Mesodermal cell (in vitro differentiated cells): ENCODE data around the gene SH3GL2.

ENCODE experiments used
- H3K27ac ChIP-seq: 2 replicates; pipeline ENCODE4 v1.7.0; 2013; ENCODE audit warnings: mild to moderate bottlenecking, low read depth, low read length, moderate library complexity; ENCODE audit not compliant: severe bottlenecking
- H3K36me3 ChIP-seq: 2 replicates; pipeline ENCODE4 v1.7.1; 2013; ENCODE audit warnings: mild to moderate bottlenecking, low read length, moderate library complexity; ENCODE audit not compliant: control insufficient read depth, insufficient read depth
- H3K4me1 ChIP-seq: one replicate; pipeline ENCODE4 v1.7.1; 2013; ENCODE audit warnings: mild to moderate bottlenecking, low read length; ENCODE audit not compliant: insufficient read depth, control insufficient read depth, poor library complexity, severe bottlenecking
- H3K4me3 ChIP-seq: 2 replicates; pipeline ENCODE4 v1.7.0; 2013; ENCODE audit warnings: low read length, control low read depth, mild to moderate bottlenecking; ENCODE audit not compliant: insufficient read depth, poor library complexity, severe bottlenecking; ENCODE audit errors: extremely low read depth
- H3K9me3 ChIP-seq: 2 replicates; pipeline ENCODE4 v1.7.1; 2013; ENCODE audit warnings: mild to moderate bottlenecking, low read length, moderate library complexity; ENCODE audit not compliant: control insufficient read depth
- WGBS, 2 experiments: methylation state at CpG; one replicate each; pipeline ENCODE4 v1.1.5; 2013; ENCODE audit warnings: missing lambda C conversion rate in 2 of 2; ENCODE audit not compliant: insufficient coverage in 2 of 2; 5-methylcytosine and 5-hydroxymethylcytosine counted together

SH3GL2 gene

GRCh38 chr9:17627641-17628040 lies 48.8 kb downstream of the SH3GL2 start:
- Histone ChIP-seq H3K4me3 (no peak overlapping the region), H3K9me3 (no peaks in the 10 kb centered on the region), H3K27ac (no peak overlapping the region), H3K36me3 (no peaks in the 10 kb centered on the region), H3K4me1 (peaks cover 32% of the 10 kb centered on the region)
- WGBS, 2 experiments: 80 to 86% methylated on average over 1 to 2 of the region's 3 CpGs

DNA sequence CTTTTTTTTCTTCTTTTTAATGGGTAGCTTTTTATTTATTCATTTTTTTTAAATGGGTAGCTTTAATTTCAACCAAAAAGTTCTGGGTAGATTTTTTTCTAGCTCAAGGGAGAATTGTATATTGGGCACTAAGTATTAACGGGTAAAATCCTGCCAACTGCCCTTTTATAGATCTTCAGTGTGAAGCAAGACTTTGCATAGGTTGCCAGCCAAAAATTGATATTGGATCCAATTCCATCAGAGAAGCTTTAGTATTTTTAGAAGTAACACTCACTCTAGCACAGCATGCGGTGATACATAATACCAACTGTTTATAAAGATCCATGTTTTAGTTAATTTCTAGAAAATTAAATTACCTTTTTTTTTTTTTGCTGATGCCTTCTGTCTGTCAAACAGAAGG lies 49.8 kb downstream of the SH3GL2 start:
- Histone ChIP-seq H3K36me3 (no peaks in the 10 kb centered on the region), H3K27ac (no peak overlapping the region), H3K9me3 (no peaks in the 10 kb centered on the region), H3K4me1 (peaks cover 32% of the 10 kb centered on the region), H3K4me3 (no peak overlapping the region)
- 100% methylated on average over 1 of the region's 2 CpGs; no CpG with 5 or more reads in 1 of the 2 experiments for WGBS, 2 experiments

DNA sequence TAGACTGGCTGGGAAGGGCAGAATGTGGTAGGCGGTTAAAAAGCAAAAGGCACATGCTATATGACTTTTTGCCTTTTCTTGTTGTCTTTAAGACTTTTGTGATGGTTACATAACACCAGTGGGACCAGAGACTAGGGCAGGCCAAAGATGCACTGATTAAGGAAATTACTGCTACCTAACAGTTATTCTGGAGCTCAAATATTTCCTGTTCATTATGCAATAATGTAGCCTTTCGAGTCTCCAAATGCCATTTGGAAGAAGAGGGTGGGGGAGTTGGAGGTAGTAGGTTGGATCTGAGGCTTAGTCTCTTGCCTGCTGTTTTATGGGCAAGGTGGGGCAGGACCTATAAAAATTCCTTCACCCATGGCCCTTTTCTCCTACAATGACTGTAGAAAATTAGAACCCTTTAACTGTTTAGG lies 51.7 kb downstream of the SH3GL2 start:
- H3K4me1 ChIP-seq: peaks cover 26% of the 10 kb centered on the region
- H3K36me3 ChIP-seq: no peaks in the 10 kb centered on the region
- H3K4me3 ChIP-seq: no peak overlapping the region
- no peaks in the 10 kb centered on the region for H3K9me3 ChIP-seq
- WGBS, 2 experiments: 90% methylated on average over 1 of the region's 2 CpGs; no CpG with 5 or more reads in 1 of the 2 experiments
- H3K27ac ChIP-seq: no peak overlapping the region

DNA sequence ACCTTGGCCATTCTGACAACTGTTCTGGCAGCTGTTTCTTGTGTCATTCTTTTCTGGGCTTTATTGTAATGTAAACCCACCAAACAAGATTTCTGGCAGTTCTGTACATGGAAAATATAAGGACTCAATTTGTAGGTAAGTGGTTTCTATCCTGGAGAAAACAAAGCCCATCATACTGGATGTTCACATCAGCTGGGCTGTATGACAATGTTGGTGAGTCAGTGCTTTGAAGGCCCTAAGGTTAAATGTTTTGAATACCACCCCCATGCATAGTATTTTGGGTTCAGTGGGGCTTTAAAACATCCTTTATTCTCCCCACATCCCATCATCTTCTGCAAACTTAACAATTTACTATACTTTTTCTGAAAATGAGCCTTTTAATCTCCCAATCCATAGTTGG lies 52.5 kb downstream of the SH3GL2 start:
- Histone ChIP-seq H3K4me3 (no peak overlapping the region), H3K9me3 (no peaks in the 10 kb centered on the region), H3K36me3 (no peaks in the 10 kb centered on the region), H3K27ac (no peak overlapping the region), H3K4me1 (peaks cover 20% of the 10 kb centered on the region)

DNA sequence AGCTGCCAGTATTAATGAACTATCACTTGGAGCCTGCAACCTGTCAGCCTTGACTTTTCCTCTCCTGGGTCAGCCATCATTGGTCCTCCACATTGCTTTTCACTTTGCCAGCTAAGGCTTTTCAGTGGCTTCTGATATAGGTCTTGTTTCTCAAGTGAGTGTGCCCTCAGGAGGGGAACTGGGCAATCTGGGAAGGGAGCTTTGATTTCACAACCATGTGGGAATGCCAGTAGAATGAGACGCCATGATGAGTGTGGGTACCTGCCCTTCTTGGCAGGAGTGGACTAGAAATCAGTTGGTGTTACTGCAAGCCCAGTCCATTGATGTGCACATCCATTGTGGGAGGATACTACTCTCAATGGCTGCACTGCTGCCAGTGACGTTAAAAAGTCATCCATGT lies 54.1 kb downstream of the SH3GL2 start:
- WGBS, 2 experiments: 68 to 73% methylated on average over 2 of the region's 2 CpGs
- Histone ChIP-seq H3K4me1 (peaks cover 13% of the 10 kb centered on the region), H3K27ac (no peak overlapping the region)

DNA sequence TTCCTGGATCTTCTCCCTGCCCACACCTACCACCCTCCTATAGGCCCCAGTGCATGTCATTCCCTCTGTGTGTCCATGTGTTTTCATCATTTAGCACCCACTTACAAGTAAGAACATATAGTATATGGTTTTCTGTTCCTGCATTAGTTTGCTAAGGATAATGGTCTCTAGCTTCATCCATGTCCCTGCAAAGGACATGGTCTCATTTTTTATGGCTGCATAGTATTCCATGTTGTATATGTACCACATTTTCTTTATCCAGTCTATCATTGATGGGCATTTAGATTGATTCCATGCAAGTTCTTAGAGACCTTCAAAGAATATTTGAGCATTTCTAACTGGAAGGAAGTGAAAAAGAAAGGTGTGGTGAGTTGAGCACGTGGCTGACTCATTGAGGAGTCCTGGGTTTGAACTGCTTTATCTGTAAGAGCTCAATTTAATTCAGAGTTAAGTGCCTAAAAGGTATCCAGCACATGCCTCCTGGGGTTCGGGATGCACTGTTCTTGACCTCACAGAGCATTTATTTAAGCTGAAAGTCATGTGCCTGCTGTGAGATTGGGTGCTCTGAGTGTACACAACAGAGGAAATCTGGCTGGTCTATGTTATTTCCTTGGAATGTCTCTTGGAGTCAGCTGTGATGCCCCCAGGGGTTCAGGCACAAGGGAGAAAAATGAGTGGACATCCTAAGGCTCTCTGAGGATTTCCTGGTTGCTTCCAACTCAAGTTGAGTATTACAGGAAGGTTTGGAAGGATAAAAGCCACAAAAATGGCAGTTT lies 56.4 kb downstream of the SH3GL2 start:
- H3K36me3 ChIP-seq: no peaks in the 10 kb centered on the region
- H3K4me3 ChIP-seq: no peak overlapping the region
- no peaks in the 10 kb centered on the region for H3K9me3 ChIP-seq
- peaks cover 13% of the 10 kb centered on the region for H3K4me1 ChIP-seq
- 80 to 88% methylated on average over 2 of the region's 2 CpGs for WGBS, 2 experiments
- no peak overlapping the region for H3K27ac ChIP-seq

More for the DNA sequence above, 54.1 kb downstream of the SH3GL2 start:
- Histone ChIP-seq H3K4me3 (no peak overlapping the region), H3K36me3 (no peaks in the 10 kb centered on the region), H3K9me3 (no peaks in the 10 kb centered on the region)

DNA sequence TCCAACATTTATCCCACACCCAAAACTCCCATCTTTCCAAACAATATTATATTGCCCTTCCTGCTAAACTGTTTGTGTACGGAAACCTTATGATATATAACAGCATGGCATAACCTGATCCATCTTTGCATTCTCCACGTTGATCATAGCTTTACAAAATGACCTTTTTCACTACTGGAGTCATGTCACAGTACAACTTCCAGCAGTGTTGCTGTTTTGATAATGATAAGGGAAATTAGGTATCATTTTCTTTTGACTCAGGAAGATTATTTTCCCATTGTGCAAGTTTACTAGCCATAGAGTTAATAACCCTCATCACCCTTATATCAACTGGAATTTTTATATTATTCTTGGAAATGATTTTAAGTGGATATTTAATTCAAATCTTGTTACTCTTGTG lies 57.5 kb downstream of the SH3GL2 start:
- 88 to 100% methylated on average over 1 of the region's 2 CpGs for WGBS, 2 experiments
- peaks cover 4% of the 10 kb centered on the region for H3K4me1 ChIP-seq
- H3K9me3 ChIP-seq: no peaks in the 10 kb centered on the region
- no peak overlapping the region for H3K4me3 ChIP-seq
- H3K36me3 ChIP-seq: no peaks in the 10 kb centered on the region
- no peak overlapping the region for H3K27ac ChIP-seq

- no peak overlapping the region for H3K4me3 ChIP-seq
- H3K9me3 ChIP-seq: no peaks in the 10 kb centered on the region
- no peaks in the 10 kb centered on the region for H3K4me1 ChIP-seq
- no peak overlapping the region for H3K27ac ChIP-seq
- H3K36me3 ChIP-seq: no peaks in the 10 kb centered on the region
- WGBS, 2 experiments: no CpG with 5 or more reads among the region's 1 CpG
These were observed 58.0 kb downstream of the SH3GL2 start for GRCh38 chr9:17636821-17637220.

GRCh38 chr9:17637229-17637628 lies 58.4 kb downstream of the SH3GL2 start:
- no peaks in the 10 kb centered on the region for H3K4me1 ChIP-seq
- no peak overlapping the region for H3K4me3 ChIP-seq
- H3K27ac ChIP-seq: no peak overlapping the region
- H3K36me3 ChIP-seq: no peaks in the 10 kb centered on the region
- H3K9me3 ChIP-seq: no peaks in the 10 kb centered on the region
- WGBS, 2 experiments: no CpG with 5 or more reads among the region's 3 CpGs

GRCh38 chr9:17648516-17648915 lies 69.7 kb downstream of the SH3GL2 start:
- Histone ChIP-seq H3K4me1 (no peaks in the 10 kb centered on the region), H3K27ac (no peak overlapping the region), H3K9me3 (no peaks in the 10 kb centered on the region), H3K4me3 (no peak overlapping the region), H3K36me3 (no peaks in the 10 kb centered on the region)

DNA sequence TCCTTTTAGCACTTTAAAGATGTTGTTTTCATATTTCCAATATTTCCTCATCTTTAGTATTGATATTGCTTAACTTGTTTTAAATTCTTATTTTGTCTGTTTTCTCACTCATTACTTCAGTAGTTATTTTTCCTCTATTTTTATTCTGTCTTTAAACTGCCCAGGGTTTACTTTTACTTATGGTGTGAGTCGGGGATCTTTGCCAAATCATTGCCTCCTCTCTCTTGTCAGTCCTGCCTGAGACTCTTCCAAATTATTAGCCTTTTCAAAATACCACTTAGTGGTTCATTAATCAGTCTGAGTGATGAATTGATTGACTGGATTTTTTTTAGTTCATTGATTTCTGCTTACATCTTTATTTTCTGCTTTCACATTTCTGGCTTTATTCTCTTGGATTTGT lies 72.9 kb downstream of the SH3GL2 start:
- Histone ChIP-seq H3K9me3 (no peaks in the 10 kb centered on the region), H3K4me1 (no peaks in the 10 kb centered on the region), H3K36me3 (no peaks in the 10 kb centered on the region), H3K4me3 (no peak overlapping the region), H3K27ac (no peak overlapping the region)
- WGBS, 2 experiments: no CpG with 5 or more reads among the region's 1 CpG
